Lower leg skin (tissue), 3 donors: ENCODE results near the gene HOXA1.

Experiments used
- POLR2A ChIP-seq, 2 donors: fragments of 450-650 bp; IDR thresholded peaks; one replicate each; pipeline ENCODE4 v1.6.1; 2016 to 2017; ENCODE audit warnings: antibody characterized with exemption in 2 of 2, mild to moderate bottlenecking in 1 of 2, moderate library complexity in 1 of 2
- TF ChIP-seq, protein P1 (sequence below), 3 donors: fragments of 450-650 bp; IDR thresholded peaks; one replicate each; pipeline ENCODE4 v1.5.1; 2016; ENCODE audit warnings: antibody characterized with exemption in 3 of 3, mild to moderate bottlenecking in 3 of 3, moderate library complexity in 2 of 3

DNA sequence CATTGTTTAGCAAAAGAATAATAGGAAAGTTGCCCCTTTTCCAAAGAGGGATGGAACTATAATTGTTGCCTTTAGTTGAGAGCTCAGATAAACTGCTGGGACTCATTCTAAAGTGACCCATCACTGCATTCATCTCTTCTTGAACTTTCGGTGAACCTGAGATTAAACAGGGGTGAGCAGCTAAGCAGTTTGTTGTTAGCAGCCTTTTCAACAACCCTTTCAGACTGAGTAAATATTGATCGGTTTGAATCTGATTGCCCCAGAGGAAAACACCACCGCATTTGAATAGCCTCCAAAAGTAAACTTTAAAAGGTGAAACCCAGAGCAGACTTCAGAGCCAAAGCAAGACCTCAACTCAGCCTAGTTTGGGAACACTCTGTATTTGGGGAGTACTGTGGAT, 4.7 kb downstream of the HOXA1 start:
- TF ChIP-seq, protein P1, sequence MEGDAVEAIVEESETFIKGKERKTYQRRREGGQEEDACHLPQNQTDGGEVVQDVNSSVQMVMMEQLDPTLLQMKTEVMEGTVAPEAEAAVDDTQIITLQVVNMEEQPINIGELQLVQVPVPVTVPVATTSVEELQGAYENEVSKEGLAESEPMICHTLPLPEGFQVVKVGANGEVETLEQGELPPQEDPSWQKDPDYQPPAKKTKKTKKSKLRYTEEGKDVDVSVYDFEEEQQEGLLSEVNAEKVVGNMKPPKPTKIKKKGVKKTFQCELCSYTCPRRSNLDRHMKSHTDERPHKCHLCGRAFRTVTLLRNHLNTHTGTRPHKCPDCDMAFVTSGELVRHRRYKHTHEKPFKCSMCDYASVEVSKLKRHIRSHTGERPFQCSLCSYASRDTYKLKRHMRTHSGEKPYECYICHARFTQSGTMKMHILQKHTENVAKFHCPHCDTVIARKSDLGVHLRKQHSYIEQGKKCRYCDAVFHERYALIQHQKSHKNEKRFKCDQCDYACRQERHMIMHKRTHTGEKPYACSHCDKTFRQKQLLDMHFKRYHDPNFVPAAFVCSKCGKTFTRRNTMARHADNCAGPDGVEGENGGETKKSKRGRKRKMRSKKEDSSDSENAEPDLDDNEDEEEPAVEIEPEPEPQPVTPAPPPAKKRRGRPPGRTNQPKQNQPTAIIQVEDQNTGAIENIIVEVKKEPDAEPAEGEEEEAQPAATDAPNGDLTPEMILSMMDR (IDR thresholded peaks at IDR 0.05), result no peak
- no peak for TF ChIP-seq POLR2A (IDR thresholded peaks at IDR 0.05)
